Stimulated activated CD8-positive, alpha-beta memory T cell treated with anti-CD3 and anti-CD28 coated beads, Interleukin-12 subunit alpha, Interleukin-12 subunit beta, amount 100 ng/mL, for 24 hours (primary cell): ENCODE results near the gene LRRC15.
A peak's percentile ranks its signal among the peaks of the same experiment; 100 is the strongest.

Experiments
- DNase-seq: peaks from one replicate; pipeline ENCODE4 v3.0.0-alpha.2; 2020; ENCODE audit errors: extremely low read depth

Gene LRRC15

DNA sequence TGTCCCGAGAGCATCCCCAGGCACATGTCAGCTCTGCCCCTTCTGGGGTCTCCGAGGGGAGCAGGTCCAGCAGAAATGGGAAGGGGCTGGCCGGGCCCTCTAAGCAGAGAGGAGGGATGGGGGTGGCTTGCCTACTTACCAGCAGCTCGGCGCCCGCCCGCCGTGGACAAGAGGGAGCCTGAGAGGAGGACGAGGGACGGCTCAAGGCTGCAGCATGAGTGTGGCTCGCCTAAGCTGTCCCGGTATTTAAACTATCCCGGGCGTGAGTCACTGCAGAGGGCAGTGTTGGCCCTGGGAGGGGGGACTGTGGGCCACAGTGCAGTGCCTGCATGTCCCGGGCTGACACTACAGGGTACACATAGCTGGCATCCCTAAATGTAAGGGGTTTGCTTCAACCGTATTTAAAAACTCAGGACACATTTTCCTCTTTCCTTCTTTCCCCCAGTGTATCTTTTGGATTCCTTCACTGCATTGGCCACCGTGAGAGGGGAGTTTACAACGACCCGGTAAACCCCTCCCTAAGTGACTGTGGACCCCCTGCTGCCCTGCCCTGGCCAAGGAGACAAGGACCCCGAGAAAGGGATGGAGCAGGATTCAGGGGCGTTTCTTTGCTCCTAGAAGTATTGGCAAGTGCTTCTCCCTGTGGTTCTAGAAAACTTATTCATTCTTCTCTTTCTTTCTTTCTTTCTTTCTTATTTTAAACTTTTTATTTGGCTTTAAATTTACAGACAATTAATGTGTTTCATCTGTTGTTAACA, at the start of gene LRRC15:
LRRC15 (minus strand) TSS at position 222 of the 758 bp plus-strand sequence. CDS start 8,700 bp downstream, outside the sequence.
- no peak for DNase-seq

GRCh38 chr3:194418671-194419070, 49.1 kb upstream of the LRRC15 start:
- no peak for DNase-seq

- no peak for DNase-seq
Measured at GRCh38 chr3:194407423-194407822, 37.9 kb upstream of the LRRC15 start.

DNA sequence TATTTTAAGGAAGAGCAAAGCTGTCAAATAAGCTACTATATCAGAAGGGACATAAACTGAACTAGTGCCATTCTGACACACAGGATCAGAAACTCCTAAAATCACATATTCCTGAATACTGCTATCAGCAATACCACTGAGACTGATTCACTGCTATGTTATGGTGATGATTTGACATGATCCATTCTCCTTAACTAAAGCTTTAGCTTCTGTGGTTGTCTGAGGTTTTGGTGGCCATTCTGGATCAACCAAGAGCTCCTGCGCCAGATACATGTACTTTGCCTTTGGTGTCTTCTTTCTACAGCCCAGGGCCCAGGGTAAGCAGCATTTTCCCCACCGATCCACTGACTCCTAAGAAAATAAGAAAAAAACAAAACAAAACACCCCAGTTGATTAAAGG, 36.2 kb upstream of the LRRC15 start:
- DNase-seq: no peak

GRCh38 chr3:194404365-194405140, 35.0 kb upstream of the LRRC15 start:
- no peak for DNase-seq

- no peak for DNase-seq
Measured at GRCh38 chr3:194401868-194402329, 32.4 kb upstream of the LRRC15 start.

GRCh38 chr3:194401346-194401745, 31.8 kb upstream of the LRRC15 start:
- DNase-seq: no peak

DNA sequence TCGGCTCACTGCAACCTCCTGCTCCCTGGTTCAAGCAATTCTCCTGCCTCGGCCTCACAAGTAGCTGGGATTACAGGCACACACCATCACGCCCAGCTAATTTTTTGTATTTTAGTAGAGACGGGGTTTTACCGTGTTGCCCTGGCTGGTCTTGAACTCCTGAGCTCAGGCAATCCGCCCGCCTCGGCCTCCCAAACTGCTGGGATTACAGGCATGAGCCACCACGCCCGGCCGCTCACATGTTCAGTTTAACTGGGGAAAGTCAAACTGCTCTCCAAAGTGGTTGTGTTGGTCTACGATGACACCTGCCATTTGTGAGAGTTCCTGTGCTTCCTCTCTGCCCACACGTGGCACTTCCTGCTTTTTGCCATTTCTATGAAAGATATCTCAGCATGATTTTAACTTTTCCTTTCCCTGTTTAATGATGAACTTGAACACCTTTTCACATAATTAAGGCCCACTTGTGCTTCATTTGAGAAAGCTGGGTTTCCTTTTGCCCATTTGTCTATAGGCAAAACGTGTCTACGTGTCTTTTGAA, 30.4 kb upstream of the LRRC15 start:
- no peak for DNase-seq

GRCh38 chr3:194399166-194399565, 29.6 kb upstream of the LRRC15 start, which contains the start of gene GP5:
Gene GP5, minus strand, starts transcription at chr3:194399266. Its CDS starts 984 bp downstream, at chr3:194398282.
- no peak for DNase-seq

DNA sequence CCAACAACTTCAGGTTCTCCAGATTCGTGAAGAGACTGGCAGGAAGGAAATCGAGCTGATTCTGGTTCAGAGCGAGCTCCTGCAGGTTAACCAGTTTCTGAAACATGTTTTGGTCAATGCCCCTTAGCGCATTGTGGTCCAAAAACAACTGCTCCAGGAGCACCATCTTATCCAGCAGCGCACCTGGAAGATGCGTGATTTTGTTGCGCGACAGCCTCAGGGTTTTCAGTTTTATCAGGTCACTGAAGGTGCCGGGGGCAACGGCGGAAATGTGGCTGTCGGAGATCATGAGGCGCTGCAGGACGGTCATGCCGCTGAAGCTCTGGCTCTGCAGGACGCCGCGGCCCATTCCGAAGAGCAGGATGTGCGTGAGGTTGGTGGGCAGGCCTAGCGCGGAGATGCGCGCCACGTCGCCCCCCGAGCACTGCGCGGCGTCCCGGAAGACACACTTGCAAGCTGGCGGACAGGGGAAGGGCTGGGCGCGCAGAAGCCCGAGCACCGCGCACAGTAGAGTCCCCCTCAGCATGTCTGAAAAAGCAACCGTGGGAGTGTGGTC, 28.3 kb upstream of the LRRC15 start:
- no peak for DNase-seq

- no peak for DNase-seq
Measured at GRCh38 chr3:194396859-194397756, 27.6 kb upstream of the LRRC15 start.

- DNase-seq: no peak
Measured at GRCh38 chr3:194396539-194396858, 27.0 kb upstream of the LRRC15 start.

DNA sequence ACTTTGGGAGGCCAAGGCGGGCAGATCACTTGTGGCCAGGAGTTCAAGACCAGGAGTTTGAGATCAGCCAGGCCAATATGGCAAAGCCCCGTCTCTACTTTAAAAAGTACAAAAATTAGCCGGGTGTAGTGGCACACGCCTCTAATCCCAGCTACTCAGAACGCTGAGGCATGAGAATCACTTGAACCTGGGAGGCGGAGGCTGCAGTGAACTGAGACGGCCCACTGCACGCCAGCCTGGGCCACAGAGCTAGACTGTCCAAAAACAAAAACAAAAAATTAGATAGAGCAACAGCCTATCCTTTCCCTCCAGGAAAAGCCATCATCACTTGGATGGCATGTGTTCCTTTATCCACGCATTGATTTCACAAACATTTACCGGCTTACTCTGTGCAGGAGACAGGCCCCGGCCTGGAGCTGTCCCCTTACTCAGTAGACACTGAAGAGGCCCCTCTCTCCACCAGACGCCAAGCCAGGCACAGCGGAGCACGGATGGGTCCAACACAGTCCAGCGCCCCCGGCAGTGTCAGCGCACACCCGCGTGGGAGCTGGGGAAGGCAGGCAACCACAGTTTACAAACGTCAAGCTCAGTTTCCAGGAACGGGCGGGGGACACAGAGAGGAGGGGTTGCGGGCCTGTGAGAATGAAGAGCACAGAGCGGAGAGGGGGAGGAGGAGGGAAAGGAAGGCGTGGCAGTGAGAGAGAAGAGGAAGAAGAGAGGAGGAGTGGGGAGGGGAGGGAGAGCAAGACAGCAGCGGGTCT, 26.4 kb upstream of the LRRC15 start:
- peak; percentile 21 for DNase-seq

DNA sequence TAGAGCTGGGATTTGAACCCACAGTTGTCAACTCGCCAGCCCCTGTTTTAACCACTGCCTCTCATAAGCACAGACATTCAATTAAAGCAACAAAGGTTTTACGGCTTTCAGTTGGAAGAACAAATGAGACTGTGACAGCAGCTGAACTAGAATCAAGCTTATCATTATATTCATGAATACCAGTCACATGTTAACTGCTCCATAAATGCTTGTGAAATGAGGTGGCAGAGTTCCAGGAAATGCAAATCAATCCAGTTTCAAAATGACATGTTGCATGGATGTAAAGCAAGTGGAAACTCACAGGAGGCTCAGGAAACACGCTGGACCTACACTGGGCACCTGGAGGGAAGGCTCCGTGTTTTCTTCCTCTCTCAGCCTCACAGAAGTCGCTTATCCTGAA, 25.7 kb upstream of the LRRC15 start:
- DNase-seq: no peak

DNA sequence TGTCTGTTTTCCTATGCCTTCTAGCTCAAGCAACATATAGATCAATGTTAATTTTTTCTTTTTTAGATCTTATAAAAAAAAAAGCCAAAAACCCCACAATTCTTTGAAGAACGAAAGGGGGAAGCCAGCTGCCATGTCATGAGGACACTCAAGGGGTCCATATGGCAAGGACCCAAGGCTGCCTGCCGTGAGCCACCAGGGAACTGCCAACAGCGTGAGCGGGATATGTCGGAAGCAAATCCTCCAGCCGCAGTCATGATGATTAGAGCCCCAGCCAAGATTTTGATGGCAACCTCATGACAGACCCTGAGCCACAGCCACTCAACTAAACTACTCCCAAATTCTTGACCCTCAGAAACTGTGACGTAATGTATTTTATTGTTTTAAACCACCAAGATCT, 23.0 kb upstream of the LRRC15 start:
- no peak for DNase-seq

DNA sequence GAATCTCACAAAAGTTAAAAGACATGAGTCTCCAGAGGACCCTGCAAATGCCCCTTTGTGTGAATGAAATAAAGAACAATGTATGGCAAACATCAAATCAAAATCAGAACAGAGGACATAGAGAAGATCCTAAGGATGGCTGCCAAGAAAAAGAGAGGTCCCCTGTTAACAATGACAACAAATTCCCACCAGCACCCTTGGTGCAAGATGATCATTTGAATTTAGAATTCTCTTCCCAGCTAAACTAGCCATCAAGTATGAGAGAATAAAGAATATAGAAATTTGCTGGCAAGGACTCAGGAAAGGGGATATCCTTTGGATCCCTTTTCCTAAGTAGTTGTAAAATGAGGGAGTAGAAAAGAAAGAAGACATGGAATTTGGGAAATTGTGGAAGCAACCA, 21.3 kb upstream of the LRRC15 start:
- DNase-seq: no peak

- no peak for DNase-seq
Measured at GRCh38 chr3:194389269-194389668, 19.7 kb upstream of the LRRC15 start.

- DNase-seq: no peak
Measured at GRCh38 chr3:194387926-194388418, 18.4 kb upstream of the LRRC15 start.

- no peak for DNase-seq
Measured at GRCh38 chr3:194387276-194387675, 17.7 kb upstream of the LRRC15 start.

GRCh38 chr3:194386648-194387047, 17.1 kb upstream of the LRRC15 start:
- no peak for DNase-seq

GRCh38 chr3:194386066-194386465, 16.5 kb upstream of the LRRC15 start:
- DNase-seq: no peak
